Measurements from ENCODE around the gene LRRC41. TPM values are rescaled to one million over a fixed set of nuclear protein-coding genes. Genes with fewer than 3 reads are reported as not detected.

LRRC41 gene
- total RNA-seq, 1 donor from 2014 or later: 93.4 TPM

DNA sequence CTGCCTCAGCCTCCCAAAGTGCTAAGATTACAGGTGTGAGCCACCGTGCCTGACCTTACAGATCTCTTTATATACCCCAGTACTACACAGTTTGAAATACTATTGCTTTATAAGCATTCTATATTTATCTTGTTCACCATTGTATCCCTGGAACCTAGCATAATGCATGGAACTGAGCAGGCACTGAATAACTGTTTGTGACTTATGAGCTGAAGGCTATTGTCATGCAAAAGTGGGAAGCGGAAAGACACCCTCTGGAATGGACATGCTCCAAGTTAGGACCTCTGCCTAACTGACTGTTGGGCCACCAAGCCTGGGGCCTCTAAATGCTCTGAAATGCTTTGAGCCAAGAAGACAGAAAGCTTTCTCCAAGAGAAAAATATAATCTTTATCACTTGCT, 8.1 kb downstream of the LRRC41 start:
- Mint-ChIP-seq H3K4me3 (ENCODE audit: unreplicated experiment) (no peak overlapping the region), H3K4me1 (ENCODE audit: unreplicated experiment) (peaks cover 10% of the 10 kb centered on the region)

DNA sequence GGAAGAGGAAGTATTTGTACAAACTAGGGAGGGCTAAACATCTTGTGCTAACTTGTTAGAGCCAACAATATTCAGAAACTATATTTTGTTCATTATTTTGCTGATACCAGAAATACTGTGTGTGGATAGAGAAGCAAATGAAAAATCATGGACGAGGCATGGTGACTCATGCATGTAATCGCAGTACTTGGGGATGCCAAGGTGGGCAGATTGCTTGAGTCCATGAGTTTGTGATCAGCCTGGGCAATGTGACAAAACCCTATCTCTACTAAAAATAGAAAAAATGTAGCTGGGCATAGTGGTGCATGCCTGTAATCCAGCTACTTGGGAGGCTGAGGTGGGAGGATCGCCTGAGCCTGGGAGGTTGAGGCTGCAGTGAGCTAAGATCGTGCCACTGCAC, 13.4 kb downstream of the LRRC41 start:
- Mint-ChIP-seq H3K4me3 (ENCODE audit: unreplicated experiment) (no peak overlapping the region), H3K9me3 (ENCODE audit: unreplicated experiment) (no peaks in the 10 kb centered on the region), H3K27ac (ENCODE audit: unreplicated experiment) (no peak overlapping the region), H3K27me3 (ENCODE audit: unreplicated experiment) (no peaks in the 10 kb centered on the region), H3K4me1 (ENCODE audit: unreplicated experiment) (no peaks in the 10 kb centered on the region), H3K36me3 (ENCODE audit: unreplicated experiment) (peaks cover 18% of the 10 kb centered on the region)
- no peak for DNase-seq (ENCODE audit: extremely low spot score, unreplicated experiment)
- TF ChIP-seq, protein P1, sequence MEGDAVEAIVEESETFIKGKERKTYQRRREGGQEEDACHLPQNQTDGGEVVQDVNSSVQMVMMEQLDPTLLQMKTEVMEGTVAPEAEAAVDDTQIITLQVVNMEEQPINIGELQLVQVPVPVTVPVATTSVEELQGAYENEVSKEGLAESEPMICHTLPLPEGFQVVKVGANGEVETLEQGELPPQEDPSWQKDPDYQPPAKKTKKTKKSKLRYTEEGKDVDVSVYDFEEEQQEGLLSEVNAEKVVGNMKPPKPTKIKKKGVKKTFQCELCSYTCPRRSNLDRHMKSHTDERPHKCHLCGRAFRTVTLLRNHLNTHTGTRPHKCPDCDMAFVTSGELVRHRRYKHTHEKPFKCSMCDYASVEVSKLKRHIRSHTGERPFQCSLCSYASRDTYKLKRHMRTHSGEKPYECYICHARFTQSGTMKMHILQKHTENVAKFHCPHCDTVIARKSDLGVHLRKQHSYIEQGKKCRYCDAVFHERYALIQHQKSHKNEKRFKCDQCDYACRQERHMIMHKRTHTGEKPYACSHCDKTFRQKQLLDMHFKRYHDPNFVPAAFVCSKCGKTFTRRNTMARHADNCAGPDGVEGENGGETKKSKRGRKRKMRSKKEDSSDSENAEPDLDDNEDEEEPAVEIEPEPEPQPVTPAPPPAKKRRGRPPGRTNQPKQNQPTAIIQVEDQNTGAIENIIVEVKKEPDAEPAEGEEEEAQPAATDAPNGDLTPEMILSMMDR (IDR thresholded peaks at IDR 0.05): no peak

More for the DNA sequence above, 8.1 kb downstream of the LRRC41 start:
- H3K27me3 Mint-ChIP-seq (ENCODE audit: unreplicated experiment): no peaks in the 10 kb centered on the region
- no peak for DNase-seq (ENCODE audit: extremely low spot score, unreplicated experiment)
- peaks cover 33% of the 10 kb centered on the region for H3K36me3 Mint-ChIP-seq (ENCODE audit: unreplicated experiment)
- H3K9me3 Mint-ChIP-seq (ENCODE audit: unreplicated experiment): no peaks in the 10 kb centered on the region
- no peak overlapping the region for H3K27ac Mint-ChIP-seq (ENCODE audit: unreplicated experiment)
- TF ChIP-seq, protein P1 (IDR thresholded peaks at IDR 0.05): no peak

DNA sequence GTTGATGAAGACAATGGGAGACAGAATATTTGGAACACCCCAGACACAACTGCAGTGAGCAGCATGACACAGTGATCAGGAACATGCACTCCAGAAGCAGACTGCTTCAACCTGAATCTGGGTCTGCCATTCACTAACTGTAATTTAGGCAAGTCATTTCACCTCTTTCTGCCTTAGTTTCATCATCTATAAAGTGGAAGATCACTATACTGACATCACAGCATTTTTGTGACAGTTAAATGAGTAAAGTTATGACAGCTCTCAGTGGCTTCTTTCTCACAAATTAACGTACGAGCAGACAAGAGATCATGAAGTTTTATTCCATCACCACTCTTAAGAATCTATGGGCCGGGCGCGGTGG, 14.3 kb downstream of the LRRC41 start:
- peaks cover 24% of the 10 kb centered on the region for H3K36me3 Mint-ChIP-seq (ENCODE audit: unreplicated experiment)
- no peaks in the 10 kb centered on the region for H3K4me1 Mint-ChIP-seq (ENCODE audit: unreplicated experiment)
- H3K27me3 Mint-ChIP-seq (ENCODE audit: unreplicated experiment): no peaks in the 10 kb centered on the region
- DNase-seq (ENCODE audit: extremely low spot score, unreplicated experiment): no peak
- H3K4me3 Mint-ChIP-seq (ENCODE audit: unreplicated experiment): no peak overlapping the region
- H3K27ac Mint-ChIP-seq (ENCODE audit: unreplicated experiment): no peak overlapping the region
- no peaks in the 10 kb centered on the region for H3K9me3 Mint-ChIP-seq (ENCODE audit: unreplicated experiment)
- TF ChIP-seq, protein P1 (IDR thresholded peaks at IDR 0.05): no peak

DNA sequence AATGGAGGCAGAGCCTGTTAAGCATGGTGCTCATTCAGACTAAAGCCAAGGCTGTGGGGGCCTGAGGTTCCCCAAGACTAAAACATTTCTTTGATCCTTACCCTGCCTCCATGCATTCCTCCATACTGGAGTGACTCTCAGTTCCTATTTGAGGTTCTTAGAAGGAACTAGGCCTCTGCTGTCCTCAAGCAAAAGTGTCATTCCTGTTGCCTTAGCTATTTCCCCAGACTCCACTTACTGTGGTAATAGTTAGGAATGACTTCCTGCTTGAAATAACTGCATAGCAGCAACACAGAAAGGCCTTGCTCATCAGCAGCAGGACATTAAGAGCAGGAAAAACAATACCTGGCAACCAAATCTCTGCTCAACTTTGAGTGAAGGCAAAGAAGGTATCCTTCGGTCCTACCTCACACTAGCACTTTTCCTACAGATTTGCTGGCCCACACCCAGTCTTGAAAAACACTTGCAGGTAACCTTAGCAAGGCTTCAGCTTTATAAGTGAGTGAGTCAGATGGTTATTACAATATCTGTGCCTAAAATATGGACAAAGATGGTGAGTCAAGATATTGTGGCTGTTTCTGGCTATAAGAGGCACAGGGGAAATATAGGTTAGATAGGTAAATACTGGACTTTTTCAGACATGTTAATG, 14.8 kb downstream of the LRRC41 start:
- H3K27me3 Mint-ChIP-seq (ENCODE audit: unreplicated experiment): no peaks in the 10 kb centered on the region
- H3K4me3 Mint-ChIP-seq (ENCODE audit: unreplicated experiment): no peak overlapping the region
- H3K9me3 Mint-ChIP-seq (ENCODE audit: unreplicated experiment): no peaks in the 10 kb centered on the region
- peaks cover 27% of the 10 kb centered on the region for H3K36me3 Mint-ChIP-seq (ENCODE audit: unreplicated experiment)
- TF ChIP-seq, protein P1 (IDR thresholded peaks at IDR 0.05): no peak
- H3K4me1 Mint-ChIP-seq (ENCODE audit: unreplicated experiment): no peaks in the 10 kb centered on the region
- no peak for DNase-seq (ENCODE audit: extremely low spot score, unreplicated experiment)
- H3K27ac Mint-ChIP-seq (ENCODE audit: unreplicated experiment): no peak overlapping the region

DNA sequence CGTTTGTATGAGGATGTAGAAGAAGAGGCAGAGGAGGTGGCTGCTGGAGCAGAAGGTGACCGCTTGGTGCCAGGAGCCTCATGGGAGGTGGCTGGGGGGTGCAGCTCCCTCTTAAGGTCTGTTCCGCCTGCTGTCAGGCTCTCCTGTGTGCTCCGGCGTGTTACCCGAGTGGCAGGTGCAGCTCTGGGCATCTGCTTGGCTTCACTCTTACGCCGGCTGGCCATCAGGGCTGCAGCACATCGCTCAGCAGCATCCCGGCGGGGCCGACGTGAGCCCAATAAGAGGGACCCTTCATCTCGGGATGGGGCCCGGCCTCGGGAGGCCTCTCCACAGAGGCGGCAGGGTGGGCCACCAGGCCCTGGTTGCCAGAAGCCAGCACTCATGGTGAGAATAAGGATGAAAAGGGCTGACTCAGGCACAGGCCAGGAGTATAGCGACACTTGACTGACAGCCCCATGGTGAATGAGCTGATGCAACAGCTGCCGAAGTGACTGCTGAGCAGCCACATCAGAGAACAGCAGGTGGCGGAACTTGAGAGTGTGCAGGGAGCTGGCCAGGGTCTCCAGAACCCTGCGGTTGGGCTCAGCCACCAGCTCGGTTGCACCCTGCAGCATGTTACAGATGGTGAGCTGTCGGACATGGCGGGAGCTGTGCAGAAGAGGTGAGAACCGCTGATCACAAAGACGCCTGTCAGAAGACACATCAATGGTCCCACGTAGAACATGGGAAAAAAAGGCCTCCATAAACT, 17.5 kb downstream of the LRRC41 start:
- TF ChIP-seq, protein P1 (IDR thresholded peaks at IDR 0.05): no peak
- peaks cover 32% of the 10 kb centered on the region for H3K36me3 Mint-ChIP-seq (ENCODE audit: unreplicated experiment)
- H3K4me1 Mint-ChIP-seq (ENCODE audit: unreplicated experiment): no peaks in the 10 kb centered on the region
- H3K4me3 Mint-ChIP-seq (ENCODE audit: unreplicated experiment): no peak overlapping the region
- H3K27ac Mint-ChIP-seq (ENCODE audit: unreplicated experiment): no peak overlapping the region
- DNase-seq (ENCODE audit: extremely low spot score, unreplicated experiment): no peak
- H3K27me3 Mint-ChIP-seq (ENCODE audit: unreplicated experiment): no peaks in the 10 kb centered on the region
- H3K9me3 Mint-ChIP-seq (ENCODE audit: unreplicated experiment): no peaks in the 10 kb centered on the region

Measured in osteocyte (in vitro differentiated cells).